UCSD-AML1 (cell line): ENCODE data around the gene EDDM13.
"Not testable (repeated sequence)": the region's sequence is repeated elsewhere in the genome, so short reads cannot be mapped to it uniquely, and the experiment has no call there.

Experiments used
- DNase-seq: peaks from one replicate; lab custom pipeline; 2025; ENCODE audit not compliant: unreplicated experiment; lab: John Stamatoyannopoulos, UW

The EDDM13 gene

DNA sequence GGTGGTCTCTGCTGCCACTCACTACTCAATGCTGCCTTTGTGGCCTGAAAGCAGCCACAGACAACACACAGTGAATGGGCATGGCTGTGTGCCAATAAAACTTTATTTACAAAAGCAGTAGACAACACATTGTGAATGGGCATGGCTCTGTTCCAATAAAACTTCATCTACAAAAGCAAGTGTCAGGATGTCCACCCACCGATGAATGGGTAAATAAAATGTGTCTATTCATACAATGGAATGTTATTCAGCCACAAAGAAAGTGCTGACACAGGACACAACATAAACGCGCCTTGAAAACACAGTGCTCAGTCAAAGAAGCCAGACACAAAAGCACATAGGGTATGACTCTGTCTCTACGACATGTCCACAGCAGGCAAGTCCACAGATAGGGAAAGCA is 22.0 kb downstream of the EDDM13 start:
- DNase-seq, result no peak

DNA sequence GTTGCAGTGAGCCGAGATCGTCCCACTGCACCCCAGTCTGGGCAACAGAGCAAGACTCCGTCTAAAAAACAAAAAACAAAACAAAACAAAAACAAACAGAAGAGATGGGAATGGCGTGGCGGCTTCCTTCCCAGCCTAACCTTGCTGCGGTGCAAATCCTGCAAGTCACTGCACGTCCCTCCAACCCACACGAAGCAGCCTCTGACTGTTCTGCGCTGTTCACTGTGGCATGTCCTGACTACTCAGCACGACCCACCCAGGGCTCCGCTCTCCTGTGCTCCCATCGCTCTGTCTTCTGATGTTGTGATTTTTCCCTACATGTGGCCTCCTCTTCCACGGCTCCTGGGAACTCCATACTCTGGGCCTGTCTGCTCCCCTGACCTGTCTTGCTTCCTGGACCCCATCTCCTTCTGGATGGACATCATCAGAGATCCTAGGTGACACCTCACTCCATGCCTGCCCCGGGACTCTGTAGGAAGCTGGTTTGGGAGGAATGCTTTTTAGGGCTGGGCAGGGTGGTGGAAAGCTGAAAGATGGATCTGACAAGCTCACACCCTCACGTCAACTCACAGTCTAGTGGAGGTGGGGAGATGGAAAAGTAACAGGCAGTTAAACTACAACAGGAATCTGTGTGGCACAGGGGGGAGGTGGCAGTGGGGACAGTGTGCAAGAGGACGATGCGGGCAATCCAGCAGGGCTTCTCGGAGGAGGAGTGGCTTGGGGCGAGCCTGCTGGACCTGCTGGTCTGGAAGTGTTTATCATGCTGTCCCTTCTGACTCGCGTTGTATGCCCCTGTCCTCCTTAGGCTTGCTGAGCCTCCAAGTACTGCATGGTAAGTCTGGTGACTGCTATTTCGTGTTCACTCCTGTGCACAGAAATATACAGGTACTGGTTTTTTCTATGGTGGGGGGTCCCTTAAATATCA is 23.2 kb downstream of the EDDM13 start:
- no peak for DNase-seq

GRCh38 chr19:56297010-56297409 is 24.5 kb downstream of the EDDM13 start:
- DNase-seq, result no peak

DNA sequence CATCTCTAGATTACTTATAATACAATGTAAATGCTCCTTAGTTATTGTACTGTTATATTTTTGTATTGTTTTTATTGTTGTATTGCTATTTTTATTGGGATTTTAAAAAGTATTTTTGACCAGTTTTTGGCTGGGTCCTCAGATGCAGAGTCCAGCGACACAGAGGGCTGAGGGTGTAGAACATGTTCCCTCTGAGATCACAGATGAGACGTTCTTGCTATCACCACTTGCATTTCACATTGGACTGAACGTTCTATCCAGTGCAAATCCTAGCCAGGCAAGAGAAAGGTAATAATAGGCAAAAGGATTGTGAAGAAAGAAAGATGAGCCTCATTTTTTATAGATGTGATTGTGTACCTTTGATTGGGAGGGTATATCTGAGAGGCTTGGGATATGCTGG is 27.1 kb downstream of the EDDM13 start:
- no peak for DNase-seq

DNA sequence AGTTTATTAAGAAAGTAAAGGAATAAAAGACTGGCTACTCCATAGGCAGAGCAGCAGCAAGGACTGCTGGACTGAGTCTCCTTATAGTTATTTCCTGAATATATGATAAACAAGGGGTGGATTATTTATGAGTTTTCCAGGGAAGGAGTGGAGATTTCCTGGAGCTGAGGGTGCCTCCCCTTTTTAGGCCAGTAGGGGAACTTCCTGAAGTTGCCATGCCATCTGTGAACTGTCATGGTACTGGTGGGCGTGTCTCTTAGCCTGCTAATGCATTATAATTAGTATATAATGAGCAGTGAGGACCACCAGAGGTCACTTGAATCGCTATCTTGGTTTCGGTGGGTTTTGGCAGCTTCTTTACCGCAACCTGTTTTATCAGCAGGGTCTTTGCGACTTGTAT is 28.6 kb downstream of the EDDM13 start:
- no peak for DNase-seq

- no peak for DNase-seq
Observed at GRCh38 chr19:56301886-56302620, 29.5 kb downstream of the EDDM13 start.

- no peak for DNase-seq
Observed at GRCh38 chr19:56304243-56304642, 31.7 kb downstream of the EDDM13 start.

DNA sequence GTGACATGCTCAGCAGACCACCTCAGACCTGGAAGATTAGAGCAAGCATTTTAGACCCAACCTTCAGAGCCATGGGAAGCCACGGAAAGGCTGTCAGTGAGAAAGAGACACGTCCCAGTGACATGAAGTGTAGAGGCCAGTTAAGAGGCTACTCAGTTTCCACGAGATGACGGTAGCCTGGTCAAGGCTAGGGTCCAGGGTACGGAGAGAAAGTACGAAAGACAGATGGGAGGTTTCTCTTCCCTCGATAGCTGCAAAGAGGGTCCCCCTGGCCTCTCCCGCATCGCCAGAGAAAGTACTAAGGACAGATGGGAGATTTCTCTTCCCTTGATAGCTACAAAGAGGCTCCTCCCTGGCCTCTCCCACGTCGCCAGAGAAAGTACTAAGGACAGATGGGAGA is 33.5 kb downstream of the EDDM13 start:
- DNase-seq, result no peak

GRCh38 chr19:56307062-56307461 is 34.5 kb downstream of the EDDM13 start:
- not testable (repeated sequence) for DNase-seq

DNA sequence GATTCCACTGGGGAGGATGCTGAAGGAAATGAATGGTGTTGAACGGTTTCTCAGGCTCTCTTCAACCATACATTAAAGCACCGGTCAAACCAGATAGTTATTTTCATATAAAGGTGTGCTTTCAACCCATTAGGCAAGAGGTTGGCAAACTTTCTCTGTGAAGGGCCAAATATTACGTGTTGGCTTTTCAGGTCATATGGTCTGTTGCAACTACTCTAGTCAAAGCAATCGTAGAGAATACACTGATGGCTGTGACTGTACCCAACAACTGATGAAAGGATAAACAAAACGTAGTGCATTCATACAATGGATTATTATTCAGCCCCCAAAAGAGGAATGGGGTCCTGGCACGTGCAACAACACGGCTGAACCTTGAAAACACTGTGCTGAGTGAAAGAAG is 36.2 kb downstream of the EDDM13 start:
- DNase-seq, result no peak

GRCh38 chr19:56309511-56310185 is 37.1 kb downstream of the EDDM13 start:
- DNase-seq, result peak; percentile 78

- DNase-seq, result no peak
Observed at GRCh38 chr19:56310462-56310861, 37.9 kb downstream of the EDDM13 start.

- DNase-seq, result no peak
Observed at GRCh38 chr19:56312342-56312741, 39.8 kb downstream of the EDDM13 start.

- DNase-seq, result no peak
Observed at GRCh38 chr19:56312787-56313657, 40.5 kb downstream of the EDDM13 start.

DNA sequence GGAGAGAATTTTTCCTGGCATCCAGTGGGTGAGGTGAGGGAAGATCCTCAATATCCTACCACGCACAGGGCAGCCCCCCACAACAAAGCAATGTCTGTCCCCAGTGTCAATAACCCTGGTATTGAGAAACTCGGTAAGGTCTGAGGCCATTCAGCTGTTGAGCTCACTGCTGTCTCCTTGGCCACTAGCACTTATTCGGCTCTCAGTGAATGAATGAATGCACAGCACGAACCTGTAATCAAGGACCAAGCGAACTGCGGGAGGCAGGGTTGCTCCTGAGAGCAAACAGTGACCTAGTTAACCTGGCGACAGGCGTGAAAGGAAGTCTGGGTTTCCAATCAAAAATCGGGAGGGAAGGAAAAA is 41.5 kb downstream of the EDDM13 start:
- no peak for DNase-seq

- peak; percentile 99 for DNase-seq
Observed at GRCh38 chr19:56314381-56315076, 42.0 kb downstream of the EDDM13 start, which contains the start of gene ZSCAN5A. ZSCAN5A (minus strand) TSS chr19:56314839; CDS start chr19:56225046, 89,793 bp downstream.

DNA sequence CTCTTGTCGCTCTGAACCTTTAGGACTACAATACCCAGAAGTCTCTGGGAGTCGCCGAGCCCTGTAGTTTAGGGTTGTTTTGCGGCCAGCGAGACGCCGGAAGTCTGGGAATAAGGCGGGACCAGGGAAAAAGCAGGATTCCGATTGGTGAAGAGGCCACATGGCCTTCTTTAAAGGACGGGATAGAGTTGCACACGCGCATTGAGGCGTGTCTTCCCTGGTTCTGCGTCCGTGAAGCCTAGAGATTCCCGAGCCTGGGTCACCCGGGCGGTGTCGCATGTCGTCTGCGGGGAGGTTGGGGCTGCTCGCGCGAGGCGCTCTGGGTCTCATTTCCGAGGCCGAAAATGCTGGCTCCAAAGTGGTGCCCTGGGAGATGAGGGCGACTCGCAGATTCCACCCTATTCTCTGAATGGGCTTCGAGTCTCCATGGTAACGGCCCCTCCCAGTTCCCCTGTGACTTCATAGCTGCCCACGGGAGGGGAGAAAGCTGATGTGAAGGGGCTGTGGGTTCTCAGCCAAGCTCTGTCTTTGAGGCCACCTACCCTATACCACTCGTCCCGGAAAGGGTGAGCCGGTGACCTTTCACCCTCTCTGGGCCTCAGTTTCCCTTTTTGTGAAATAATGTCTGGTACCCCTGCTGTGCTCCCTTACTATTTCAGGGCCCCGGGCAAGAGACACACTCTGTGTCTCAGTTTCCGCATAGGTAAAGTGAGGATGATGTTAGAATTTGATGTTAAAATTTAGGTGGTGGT is 42.7 kb downstream of the EDDM13 start:
- DNase-seq, result peak; percentile 92

DNA sequence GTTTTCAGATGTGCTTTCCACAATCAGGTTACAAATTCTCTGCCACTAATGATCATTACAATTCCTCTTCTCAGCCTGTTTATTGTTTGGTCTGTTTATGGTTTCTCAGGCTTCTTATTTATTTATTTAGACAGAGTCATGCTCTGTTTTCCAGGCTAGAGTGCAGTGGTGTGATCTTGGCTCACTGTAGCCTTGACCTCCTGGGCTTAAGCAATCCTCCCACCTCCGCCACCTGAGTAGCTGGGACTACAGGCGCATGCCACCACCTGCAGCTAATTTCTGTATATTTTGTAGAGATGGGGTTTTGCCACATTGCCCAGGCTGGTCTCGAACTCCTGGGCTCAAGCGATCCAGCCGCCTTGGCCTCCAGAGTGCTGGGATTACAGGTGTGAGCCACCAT is 44.2 kb downstream of the EDDM13 start:
- no peak for DNase-seq

DNA sequence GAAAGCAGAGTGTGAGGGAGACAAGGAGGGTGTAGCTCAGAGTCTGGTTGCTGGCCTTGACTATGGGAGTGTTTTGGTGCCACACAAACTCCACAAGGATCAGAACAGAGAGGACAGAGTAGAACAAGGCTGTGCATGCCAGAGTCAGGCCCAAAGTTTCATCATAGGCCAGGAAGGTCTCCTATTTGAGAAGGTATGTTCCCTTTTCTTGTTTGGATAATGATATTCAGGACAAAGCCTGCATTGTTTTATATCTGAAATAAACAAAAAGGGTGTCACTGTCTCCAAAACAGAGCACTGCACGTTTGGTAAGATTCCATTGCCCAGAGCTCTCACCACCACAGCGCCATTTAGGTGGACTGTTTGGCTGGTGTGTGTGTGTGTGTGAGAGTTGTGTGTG is 45.2 kb downstream of the EDDM13 start:
- no peak for DNase-seq
